Measurements from ENCODE around the gene CCT2.
"Not testable (repeated sequence)": the region's sequence is repeated elsewhere in the genome, so short reads cannot be mapped to it uniquely, and the experiment has no call there.

The CCT2 gene

GRCh38 chr12:69589082-69589481, 3.8 kb downstream of the CCT2 start:
- peaks cover 6% of the 10 kb centered on the region for H3K4me1 ChIP-seq (ENCODE audit: control insufficient read depth, insufficient read depth, low read length)
- H3K9me3 ChIP-seq (ENCODE audit: control insufficient read depth in 2 of 2, low read length in 2 of 2), result no peaks in the 10 kb centered on the region
- H3K27me3 ChIP-seq (ENCODE audit: control insufficient read depth in 1 of 2, insufficient read depth in 2 of 2, low read length in 2 of 2), result no peaks in the 10 kb centered on the region
- no peak overlapping the region for H3K9ac ChIP-seq (ENCODE audit: low read length in 2 of 2)
- no peak overlapping the region for H3K27ac ChIP-seq (ENCODE audit: low read length)
- no peak overlapping the region for H3K4me3 ChIP-seq (ENCODE audit: low read length in 2 of 2)
- H3K36me3 ChIP-seq (ENCODE audit: control insufficient read depth in 2 of 2, insufficient read depth in 2 of 2, low read length in 2 of 2), result peaks cover 48 to 53% of the 10 kb centered on the region in 2 donors

- H3K9ac ChIP-seq (ENCODE audit: low read length in 2 of 2), result no peak overlapping the region
- no peak overlapping the region for H3K4me3 ChIP-seq (ENCODE audit: low read length in 2 of 2)
- no peak overlapping the region for H3K27ac ChIP-seq (ENCODE audit: low read length)
- H3K9me3 ChIP-seq (ENCODE audit: control insufficient read depth in 2 of 2, low read length in 2 of 2), result no peaks in the 10 kb centered on the region
- H3K27me3 ChIP-seq (ENCODE audit: control insufficient read depth in 1 of 2, insufficient read depth in 2 of 2, low read length in 2 of 2), result no peaks in the 10 kb centered on the region
- H3K4me1 ChIP-seq (ENCODE audit: control insufficient read depth, insufficient read depth, low read length), result no peaks in the 10 kb centered on the region
- peaks cover 38 to 69% of the 10 kb centered on the region in 2 donors for H3K36me3 ChIP-seq (ENCODE audit: control insufficient read depth in 2 of 2, insufficient read depth in 2 of 2, low read length in 2 of 2)
Measured at GRCh38 chr12:69595689-69596088, 10.4 kb downstream of the CCT2 start.

GRCh38 chr12:69598174-69598753, 13.0 kb downstream of the CCT2 start:
- Histone ChIP-seq H3K4me3 (ENCODE audit: low read length in 2 of 2) (no peak overlapping the region), H3K4me1 (ENCODE audit: control insufficient read depth, insufficient read depth, low read length) (no peaks in the 10 kb centered on the region), H3K27ac (ENCODE audit: low read length) (no peak overlapping the region), H3K9ac (ENCODE audit: low read length in 2 of 2) (no peak overlapping the region), H3K9me3 (ENCODE audit: control insufficient read depth in 2 of 2, low read length in 2 of 2) (no peaks in the 10 kb centered on the region), H3K27me3 (ENCODE audit: control insufficient read depth in 1 of 2, insufficient read depth in 2 of 2, low read length in 2 of 2) (no peaks in the 10 kb centered on the region), H3K36me3 (ENCODE audit: control insufficient read depth in 2 of 2, insufficient read depth in 2 of 2, low read length in 2 of 2) (peaks cover 42 to 60% of the 10 kb centered on the region in 2 donors)

GRCh38 chr12:69600804-69601203, 15.5 kb downstream of the CCT2 start:
- H3K36me3 ChIP-seq (ENCODE audit: control insufficient read depth in 2 of 2, insufficient read depth in 2 of 2, low read length in 2 of 2), result peaks cover 36 to 45% of the 10 kb centered on the region in 2 donors
- H3K4me1 ChIP-seq (ENCODE audit: control insufficient read depth, insufficient read depth, low read length), result no peaks in the 10 kb centered on the region
- H3K9me3 ChIP-seq (ENCODE audit: control insufficient read depth in 2 of 2, low read length in 2 of 2), result no peaks in the 10 kb centered on the region
- no peak overlapping the region for H3K9ac ChIP-seq (ENCODE audit: low read length in 2 of 2)
- no peaks in the 10 kb centered on the region for H3K27me3 ChIP-seq (ENCODE audit: control insufficient read depth in 1 of 2, insufficient read depth in 2 of 2, low read length in 2 of 2)
- no peak overlapping the region for H3K27ac ChIP-seq (ENCODE audit: low read length)
- H3K4me3 ChIP-seq (ENCODE audit: low read length in 2 of 2), result no peak overlapping the region

- Histone ChIP-seq H3K9me3 (ENCODE audit: control insufficient read depth in 2 of 2, low read length in 2 of 2) (no peaks in the 10 kb centered on the region), H3K9ac (ENCODE audit: low read length in 2 of 2) (no peak overlapping the region), H3K4me1 (ENCODE audit: control insufficient read depth, insufficient read depth, low read length) (no peaks in the 10 kb centered on the region), H3K27ac (ENCODE audit: low read length) (no peak overlapping the region), H3K27me3 (ENCODE audit: control insufficient read depth in 1 of 2, insufficient read depth in 2 of 2, low read length in 2 of 2) (no peaks in the 10 kb centered on the region), H3K36me3 (ENCODE audit: control insufficient read depth in 2 of 2, insufficient read depth in 2 of 2, low read length in 2 of 2) (peaks cover 36 to 38% of the 10 kb centered on the region in 2 donors), H3K4me3 (ENCODE audit: low read length in 2 of 2) (no peak overlapping the region)
Measured at GRCh38 chr12:69601962-69602685, 16.9 kb downstream of the CCT2 start.

GRCh38 chr12:69602954-69603353, 17.7 kb downstream of the CCT2 start:
- Histone ChIP-seq H3K9ac (ENCODE audit: low read length in 2 of 2) (no peak overlapping the region), H3K27ac (ENCODE audit: low read length) (no peak overlapping the region), H3K36me3 (ENCODE audit: control insufficient read depth in 2 of 2, insufficient read depth in 2 of 2, low read length in 2 of 2) (peaks cover 30 to 31% of the 10 kb centered on the region in 2 donors), H3K9me3 (ENCODE audit: control insufficient read depth in 2 of 2, low read length in 2 of 2) (no peaks in the 10 kb centered on the region), H3K27me3 (ENCODE audit: control insufficient read depth in 1 of 2, insufficient read depth in 2 of 2, low read length in 2 of 2) (no peaks in the 10 kb centered on the region), H3K4me1 (ENCODE audit: control insufficient read depth, insufficient read depth, low read length) (no peaks in the 10 kb centered on the region), H3K4me3 (ENCODE audit: low read length in 2 of 2) (no peak overlapping the region)

- peaks cover 24 to 27% of the 10 kb centered on the region in 2 donors for H3K36me3 ChIP-seq (ENCODE audit: control insufficient read depth in 2 of 2, insufficient read depth in 2 of 2, low read length in 2 of 2)
- not testable (repeated sequence) for H3K4me1 ChIP-seq (ENCODE audit: control insufficient read depth, insufficient read depth, low read length); H3K27me3 ChIP-seq (ENCODE audit: control insufficient read depth in 1 of 2, insufficient read depth in 2 of 2, low read length in 2 of 2); H3K27ac ChIP-seq (ENCODE audit: low read length); H3K9ac ChIP-seq (ENCODE audit: low read length in 2 of 2); H3K4me3 ChIP-seq (ENCODE audit: low read length in 2 of 2); H3K9me3 ChIP-seq (ENCODE audit: control insufficient read depth in 2 of 2, low read length in 2 of 2)
Measured at GRCh38 chr12:69603556-69603955, 18.3 kb downstream of the CCT2 start.

- not testable (repeated sequence) for H3K9ac ChIP-seq (ENCODE audit: low read length in 2 of 2); H3K4me3 ChIP-seq (ENCODE audit: low read length in 2 of 2); H3K9me3 ChIP-seq (ENCODE audit: control insufficient read depth in 2 of 2, low read length in 2 of 2); H3K27ac ChIP-seq (ENCODE audit: low read length); H3K27me3 ChIP-seq (ENCODE audit: control insufficient read depth in 1 of 2, insufficient read depth in 2 of 2, low read length in 2 of 2); H3K4me1 ChIP-seq (ENCODE audit: control insufficient read depth, insufficient read depth, low read length)
- peaks cover 19 to 24% of the 10 kb centered on the region in 2 donors for H3K36me3 ChIP-seq (ENCODE audit: control insufficient read depth in 2 of 2, insufficient read depth in 2 of 2, low read length in 2 of 2)
Measured at GRCh38 chr12:69604275-69604674, 19.0 kb downstream of the CCT2 start.

- no peak overlapping the region for H3K27ac ChIP-seq (ENCODE audit: low read length)
- H3K9ac ChIP-seq (ENCODE audit: low read length in 2 of 2), result no peak overlapping the region
- no peaks in the 10 kb centered on the region for H3K27me3 ChIP-seq (ENCODE audit: control insufficient read depth in 1 of 2, insufficient read depth in 2 of 2, low read length in 2 of 2)
- no peaks in the 10 kb centered on the region for H3K4me1 ChIP-seq (ENCODE audit: control insufficient read depth, insufficient read depth, low read length)
- H3K36me3 ChIP-seq (ENCODE audit: control insufficient read depth in 2 of 2, insufficient read depth in 2 of 2, low read length in 2 of 2), result peaks cover 3% of the 10 kb centered on the region in 2 donors
- no peak overlapping the region for H3K4me3 ChIP-seq (ENCODE audit: low read length in 2 of 2)
- no peaks in the 10 kb centered on the region for H3K9me3 ChIP-seq (ENCODE audit: control insufficient read depth in 2 of 2, low read length in 2 of 2)
Measured at GRCh38 chr12:69608114-69608513, 22.9 kb downstream of the CCT2 start.

GRCh38 chr12:69610126-69610525, 24.9 kb downstream of the CCT2 start:
- no peaks in the 10 kb centered on the region for H3K36me3 ChIP-seq (ENCODE audit: control insufficient read depth in 2 of 2, insufficient read depth in 2 of 2, low read length in 2 of 2)
- H3K4me3 ChIP-seq (ENCODE audit: low read length in 2 of 2), result no peak overlapping the region
- H3K4me1 ChIP-seq (ENCODE audit: control insufficient read depth, insufficient read depth, low read length), result no peaks in the 10 kb centered on the region
- H3K27me3 ChIP-seq (ENCODE audit: control insufficient read depth in 1 of 2, insufficient read depth in 2 of 2, low read length in 2 of 2), result no peaks in the 10 kb centered on the region
- H3K9ac ChIP-seq (ENCODE audit: low read length in 2 of 2), result no peak overlapping the region
- no peak overlapping the region for H3K27ac ChIP-seq (ENCODE audit: low read length)
- H3K9me3 ChIP-seq (ENCODE audit: control insufficient read depth in 2 of 2, low read length in 2 of 2), result no peaks in the 10 kb centered on the region

GRCh38 chr12:69610729-69611128, 25.5 kb downstream of the CCT2 start, which contains the start of gene LRRC10:
TSS of gene LRRC10 (minus strand) at chr12:69610907. CDS start at chr12:69610838, 69 bp downstream.
- H3K27ac ChIP-seq (ENCODE audit: low read length), result no peak within 1 kb of the TSS
- H3K9ac ChIP-seq (ENCODE audit: low read length in 2 of 2), result no peak within 1 kb of the TSS
- no peaks in the 10 kb centered on the region for H3K9me3 ChIP-seq (ENCODE audit: control insufficient read depth in 2 of 2, low read length in 2 of 2)
- H3K36me3 ChIP-seq (ENCODE audit: control insufficient read depth in 2 of 2, insufficient read depth in 2 of 2, low read length in 2 of 2), result no peaks in the 10 kb centered on the region
- H3K27me3 ChIP-seq (ENCODE audit: control insufficient read depth in 1 of 2, insufficient read depth in 2 of 2, low read length in 2 of 2), result no peaks in the 10 kb centered on the region
- no peaks in the 10 kb centered on the region for H3K4me1 ChIP-seq (ENCODE audit: control insufficient read depth, insufficient read depth, low read length)
- H3K4me3 ChIP-seq (ENCODE audit: low read length in 2 of 2), result no peak within 1 kb of the TSS

Data from stomach smooth muscle (tissue), 2 donors.